ENCODE results near the gene IFNL1.
"Not testable (repeated sequence)": the region's sequence is repeated elsewhere in the genome, so short reads cannot be mapped to it uniquely, and the experiment has no call there.

The IFNL1 gene

GRCh38 chr19:39332738-39333137, 36.5 kb downstream of the IFNL1 start:
- DNase-seq (ENCODE audit: low spot score) = not testable (repeated sequence)

- DNase-seq (ENCODE audit: low spot score) = no peak
Measured at GRCh38 chr19:39333507-39333906, 37.3 kb downstream of the IFNL1 start.

GRCh38 chr19:39334444-39334976, 38.3 kb downstream of the IFNL1 start:
- DNase-seq (ENCODE audit: low spot score) = no peak

GRCh38 chr19:39335168-39335548, 39.0 kb downstream of the IFNL1 start:
- DNase-seq (ENCODE audit: low spot score) = no peak

GRCh38 chr19:39336483-39336882, 40.3 kb downstream of the IFNL1 start:
- DNase-seq (ENCODE audit: low spot score) = no peak

GRCh38 chr19:39339674-39340073, 43.5 kb downstream of the IFNL1 start:
- no peak for DNase-seq (ENCODE audit: low spot score)

- not testable (repeated sequence) for DNase-seq (ENCODE audit: low spot score)
Measured at GRCh38 chr19:39340156-39340555, 43.9 kb downstream of the IFNL1 start.

GRCh38 chr19:39341129-39341718, 45.0 kb downstream of the IFNL1 start:
- no peak for DNase-seq (ENCODE audit: low spot score)

- DNase-seq (ENCODE audit: low spot score) = peak; percentile 98
Measured at GRCh38 chr19:39341719-39342604, 45.8 kb downstream of the IFNL1 start, which contains the start of gene SAMD4B. Gene SAMD4B, plus strand, starts transcription at chr19:39342421. Its CDS starts 14,473 bp downstream, at chr19:39356894.

- no peak for DNase-seq (ENCODE audit: low spot score)
Measured at GRCh38 chr19:39342647-39343305, 46.6 kb downstream of the IFNL1 start.

- no peak for DNase-seq (ENCODE audit: low spot score)
Measured at GRCh38 chr19:39345956-39346355, 49.7 kb downstream of the IFNL1 start.

GRCh38 chr19:39347332-39348164, 51.3 kb downstream of the IFNL1 start:
- no peak for DNase-seq (ENCODE audit: low spot score)
